Measurements from ENCODE around the gene CLDN9.

DNA sequence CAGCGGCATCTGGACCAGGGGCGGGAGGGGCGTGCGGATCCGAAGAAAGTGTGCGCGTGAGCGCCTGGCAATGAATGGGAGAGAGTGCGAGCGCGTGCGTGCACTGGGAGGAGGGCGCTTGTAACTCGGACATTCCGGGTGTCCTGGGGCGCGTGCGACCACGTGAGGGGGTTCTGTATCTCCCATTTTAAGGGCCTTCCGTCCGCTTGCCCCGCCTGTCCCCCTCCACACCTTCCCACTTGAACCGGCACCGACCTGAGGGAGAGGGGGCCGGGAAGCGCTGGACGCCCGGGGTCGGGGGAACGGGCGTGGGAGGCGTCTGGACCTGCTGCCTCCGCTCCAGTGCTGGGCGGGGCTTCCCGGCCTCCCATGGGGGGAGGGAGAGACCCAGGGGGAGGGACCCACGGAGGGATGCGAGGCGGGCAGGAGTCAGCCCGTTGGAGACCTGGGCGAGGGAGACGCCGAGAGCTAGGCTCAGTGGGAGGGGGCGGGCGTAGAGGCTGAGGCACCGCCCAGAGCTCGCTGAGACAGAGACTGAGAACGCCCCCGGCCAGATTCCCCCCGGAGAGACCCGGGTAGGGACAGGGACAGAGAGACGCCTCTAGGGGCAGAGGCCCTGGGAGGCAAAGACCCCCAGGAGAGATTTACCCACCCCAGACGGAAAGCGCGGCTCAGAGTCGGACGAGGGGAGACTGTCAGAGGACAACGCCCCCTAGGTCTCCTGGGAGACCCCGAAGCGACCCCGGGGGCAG is 48.8 kb upstream of the CLDN9 start, which contains the start of gene KREMEN2:
- TF ChIP-seq POLR2A (IDR thresholded peaks at IDR 0.05): no peak
- no peak for TF ChIP-seq CTCF (IDR thresholded peaks at IDR 0.05 in 4 of 5, conservative IDR thresholded peaks at IDR 0.05 in 1 of 5)

Measured in gastrocnemius medialis (tissue), 4 donors.